HUDEP-2 (cell line): Measurements from ENCODE around the gene LNPEP.
A peak's percentile ranks its signal among the peaks of the same experiment; 100 is the strongest.

Experiments
- DNase-seq, 76 experiments: peaks; one replicate each; lab custom pipeline; 2025; ENCODE audit not compliant: unreplicated experiment in 76 of 76; lab: John Stamatoyannopoulos, UW

Gene LNPEP

DNA sequence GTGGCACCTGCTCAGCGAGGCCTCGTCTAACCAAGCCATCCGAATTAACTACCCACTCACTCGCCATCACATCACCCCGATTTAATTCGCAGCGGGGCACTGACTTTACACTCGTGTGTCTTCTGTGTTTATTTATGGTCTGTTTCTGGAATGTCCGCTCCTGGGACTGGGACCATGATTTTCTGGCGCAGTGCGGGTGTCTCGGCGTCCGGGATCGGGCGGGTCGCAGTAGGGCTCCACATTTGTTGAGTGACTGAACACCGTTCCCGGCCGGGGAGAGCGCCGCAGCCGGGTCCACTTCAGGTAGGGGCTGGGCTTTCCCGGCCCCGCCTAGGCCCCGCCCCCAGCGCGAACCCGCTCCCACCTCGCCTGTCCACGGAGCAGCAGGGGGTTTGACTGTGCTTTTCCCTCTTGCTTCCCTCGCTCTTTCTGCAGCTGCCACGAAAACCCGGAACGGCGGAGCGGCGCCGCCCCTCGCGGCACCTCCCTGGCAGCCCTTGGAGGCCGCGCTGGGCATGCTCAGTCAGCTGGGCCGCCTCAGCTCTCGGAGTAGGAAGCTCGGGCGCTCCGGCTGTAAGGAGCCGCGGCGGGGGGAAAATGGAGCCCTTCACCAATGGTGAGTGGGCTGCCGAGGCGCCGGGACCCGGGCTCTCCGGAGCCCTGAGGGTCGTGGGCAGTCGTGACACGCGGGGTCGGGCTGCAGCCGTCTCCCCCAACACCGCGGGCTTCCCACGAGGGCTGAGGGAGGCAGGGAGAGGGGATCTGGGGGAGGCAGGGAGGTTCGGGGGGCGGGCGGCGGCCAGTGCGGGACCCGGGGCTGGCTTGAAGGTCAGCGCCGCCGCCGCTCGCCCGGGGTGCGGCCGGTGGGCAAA, at the start of gene LNPEP:
Gene LNPEP (plus strand): TSS at position 522 of the 872 bp plus-strand sequence. CDS start 76 bp downstream, at position 598.
- peak in 75 of 76 experiments; percentile 51 to 95 (median 85) for DNase-seq

- no peak for DNase-seq
These were observed 42.5 kb upstream of the LNPEP start for GRCh38 chr5:96893342-96893741.

DNA sequence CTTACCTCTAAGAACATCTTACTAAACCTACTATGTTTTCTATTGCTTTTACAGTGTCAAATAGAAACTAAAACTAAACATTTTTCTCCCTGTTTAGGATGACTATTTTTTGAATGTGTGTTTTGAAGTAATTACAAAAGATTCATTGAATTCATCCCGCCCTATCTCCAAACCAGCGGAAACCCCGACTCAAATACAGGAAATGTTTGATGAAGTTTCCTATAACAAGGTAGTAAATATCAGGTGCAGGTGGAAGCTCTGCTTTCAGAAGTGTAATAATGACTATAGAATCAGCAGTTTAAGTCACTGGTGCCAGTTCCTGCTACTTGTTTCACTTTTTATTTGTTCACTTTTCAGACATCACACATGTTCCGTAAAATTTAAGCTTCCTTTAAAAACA, 39.6 kb upstream of the LNPEP start:
- no peak for DNase-seq

DNA sequence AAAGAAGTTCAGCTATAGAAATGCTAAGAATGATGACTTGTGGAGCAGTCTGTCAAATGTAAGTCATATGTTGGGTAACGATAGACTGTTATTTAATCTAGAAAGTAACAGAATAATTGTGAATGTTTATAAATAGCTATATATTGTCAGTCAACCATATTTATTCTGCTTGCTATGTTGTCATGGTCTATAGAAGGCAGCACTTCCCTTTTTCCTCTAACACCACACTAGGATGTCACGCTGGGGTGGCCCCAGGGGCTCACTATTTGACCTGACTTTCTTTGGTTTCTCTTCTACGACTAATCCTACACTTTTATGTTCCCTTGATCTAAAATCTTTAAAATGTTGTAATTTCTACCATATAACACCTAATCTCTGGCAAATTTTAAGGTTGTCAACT, 39.1 kb upstream of the LNPEP start:
- DNase-seq, result no peak

GRCh38 chr5:96901384-96901783, 34.5 kb upstream of the LNPEP start:
- DNase-seq, result no peak

DNA sequence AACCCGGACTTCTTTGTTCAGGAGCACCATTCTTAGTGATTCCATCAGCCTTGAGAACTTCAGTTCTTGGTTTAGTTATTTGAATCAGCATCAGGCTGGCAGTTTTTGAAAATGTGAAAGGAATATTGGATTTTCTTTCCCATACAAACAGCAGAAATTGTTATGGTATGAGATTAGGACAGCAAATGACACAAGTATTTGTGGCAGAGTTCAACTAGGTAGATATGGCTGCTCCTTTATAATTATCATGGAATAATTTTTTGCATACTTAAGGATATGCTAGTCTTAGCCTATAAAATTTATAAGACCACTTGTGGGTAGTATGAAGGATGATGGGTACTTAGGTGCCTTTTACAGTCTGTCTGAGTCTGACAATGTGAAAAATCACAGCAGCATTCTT, 34.0 kb upstream of the LNPEP start:
- no peak for DNase-seq

DNA sequence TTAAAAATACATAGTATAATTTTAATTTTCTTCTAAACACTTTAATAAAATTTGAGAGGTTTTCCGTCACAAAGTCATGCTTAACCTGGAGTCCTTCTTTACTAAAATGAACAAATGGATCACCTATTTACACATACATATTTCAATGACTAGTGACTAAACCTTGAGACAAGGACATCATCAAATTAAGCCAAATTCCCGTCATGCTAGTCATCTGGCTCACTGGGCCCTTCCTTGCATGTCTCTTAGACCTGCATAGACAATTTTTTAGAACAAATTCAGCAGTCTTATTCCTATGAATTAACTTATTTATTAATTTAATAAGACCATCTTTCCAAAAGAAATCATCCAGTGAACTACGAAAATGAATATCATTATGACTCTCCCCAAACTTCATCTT, 33.0 kb upstream of the LNPEP start:
- DNase-seq, result no peak

DNA sequence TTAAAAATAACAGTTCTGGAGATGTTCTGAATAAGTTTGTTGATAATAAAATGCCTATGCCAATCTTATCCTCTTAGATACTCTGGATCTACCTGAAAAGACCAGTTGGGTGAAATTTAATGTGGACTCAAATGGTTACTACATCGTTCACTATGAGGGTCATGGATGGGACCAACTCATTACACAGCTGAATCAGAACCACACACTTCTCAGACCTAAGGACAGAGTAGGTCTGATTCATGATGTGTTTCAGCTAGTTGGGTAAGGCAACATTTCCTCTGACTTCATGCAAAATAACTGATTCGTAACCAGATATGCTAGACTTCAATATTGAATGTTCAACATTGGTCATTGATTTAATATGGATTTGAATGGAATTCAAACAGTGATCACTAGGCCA, 32.6 kb upstream of the LNPEP start:
- DNase-seq, result no peak

DNA sequence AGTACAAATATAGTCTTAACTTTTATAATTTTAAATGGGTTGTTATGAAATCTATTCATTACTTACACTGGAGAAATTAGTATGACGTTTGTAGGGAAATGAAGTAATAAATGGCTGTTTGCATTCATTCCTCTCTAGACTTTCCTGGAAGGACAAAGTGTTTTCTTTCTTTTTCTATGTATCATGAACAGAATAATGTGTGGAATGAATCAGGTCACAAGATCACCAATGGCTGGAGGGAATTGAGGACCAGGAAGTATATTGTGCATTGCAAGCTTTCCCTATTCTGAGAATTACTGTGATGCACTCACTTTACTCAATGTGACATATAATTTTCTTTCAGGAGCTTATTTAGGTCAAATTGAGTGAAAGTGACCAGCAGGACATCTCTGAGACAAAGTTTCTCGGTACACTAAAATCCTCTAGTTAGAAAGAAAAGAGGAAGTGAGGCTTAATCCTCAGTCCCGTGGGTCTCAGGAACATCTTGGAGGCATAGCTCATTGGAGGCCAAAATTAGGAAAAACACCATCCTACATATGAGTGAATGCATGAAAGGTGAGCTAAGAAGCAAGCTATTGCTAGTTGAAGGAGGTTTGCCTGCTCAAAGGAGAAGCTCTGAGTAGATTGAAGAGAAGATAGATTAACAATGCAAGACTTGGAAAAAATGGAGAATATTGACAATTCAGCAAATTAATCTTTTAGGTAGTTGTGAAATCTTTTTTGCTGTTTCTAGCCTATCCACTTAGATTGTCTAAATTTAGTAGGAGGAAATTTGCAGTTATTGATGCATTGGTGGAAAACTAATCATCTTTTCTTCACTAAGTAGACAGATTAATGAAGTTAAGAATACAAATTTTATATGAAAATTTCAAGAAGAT, 31.6 kb upstream of the LNPEP start:
- no peak for DNase-seq

DNA sequence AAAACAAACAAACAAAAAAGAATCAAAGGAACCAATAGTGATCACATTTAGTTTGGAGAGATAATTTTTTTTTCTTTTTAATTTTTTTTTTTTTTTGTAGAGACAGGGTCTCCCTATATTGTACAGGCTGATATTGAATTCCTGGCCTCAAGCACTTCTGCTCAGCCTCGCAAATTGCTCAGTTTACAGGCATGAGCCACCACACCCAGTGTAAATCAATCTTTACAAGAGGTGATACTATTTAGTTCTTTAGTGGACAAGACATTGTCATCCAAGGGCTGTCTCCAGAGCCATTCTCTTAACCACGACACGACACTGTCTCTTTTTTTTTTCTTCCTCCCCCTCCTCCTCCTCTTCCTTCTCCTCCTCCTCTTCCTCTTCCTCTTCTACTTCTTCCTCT, 30.0 kb upstream of the LNPEP start:
- DNase-seq, result no peak

DNA sequence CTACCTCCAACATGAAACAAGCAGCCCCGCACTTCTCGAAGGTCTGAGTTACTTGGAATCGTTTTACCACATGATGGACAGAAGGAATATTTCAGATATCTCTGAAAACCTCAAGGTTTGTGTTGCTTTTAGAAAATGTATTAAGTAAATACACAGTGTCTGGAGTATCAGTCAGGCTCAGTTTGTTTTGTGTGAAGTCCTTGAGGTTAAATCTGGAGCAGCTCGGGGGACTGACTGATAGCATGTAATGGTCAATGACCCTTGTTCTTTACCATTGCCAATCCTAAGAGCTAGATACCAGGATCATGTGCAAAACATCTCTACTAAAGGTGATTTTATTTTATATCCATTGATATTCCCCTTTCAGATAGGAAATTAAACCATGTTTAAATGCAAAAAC, 26.9 kb upstream of the LNPEP start:
- DNase-seq, result no peak

GRCh38 chr5:96909435-96909834, 26.4 kb upstream of the LNPEP start:
- DNase-seq, result no peak

GRCh38 chr5:96911139-96911538, 24.7 kb upstream of the LNPEP start:
- DNase-seq, result no peak

DNA sequence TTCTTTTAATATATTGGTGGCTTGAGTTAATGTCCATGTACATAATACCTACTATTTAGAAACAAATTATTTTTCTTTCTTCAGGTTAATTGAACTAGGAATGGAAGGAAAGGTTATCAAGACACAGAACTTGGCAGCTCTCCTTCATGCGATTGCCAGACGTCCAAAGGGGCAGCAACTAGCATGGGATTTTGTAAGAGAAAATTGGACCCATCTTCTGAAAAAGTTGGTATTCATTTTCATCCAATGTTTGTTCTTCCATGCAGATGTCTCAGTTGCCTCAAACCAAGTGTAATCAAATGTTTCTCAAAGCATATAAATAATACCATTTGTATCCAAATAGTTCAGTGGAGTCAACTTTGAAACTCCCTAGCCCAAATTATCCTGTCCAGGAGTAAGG, 22.6 kb upstream of the LNPEP start:
- no peak for DNase-seq

GRCh38 chr5:96919754-96920197, 16.1 kb upstream of the LNPEP start:
- DNase-seq, result no peak

DNA sequence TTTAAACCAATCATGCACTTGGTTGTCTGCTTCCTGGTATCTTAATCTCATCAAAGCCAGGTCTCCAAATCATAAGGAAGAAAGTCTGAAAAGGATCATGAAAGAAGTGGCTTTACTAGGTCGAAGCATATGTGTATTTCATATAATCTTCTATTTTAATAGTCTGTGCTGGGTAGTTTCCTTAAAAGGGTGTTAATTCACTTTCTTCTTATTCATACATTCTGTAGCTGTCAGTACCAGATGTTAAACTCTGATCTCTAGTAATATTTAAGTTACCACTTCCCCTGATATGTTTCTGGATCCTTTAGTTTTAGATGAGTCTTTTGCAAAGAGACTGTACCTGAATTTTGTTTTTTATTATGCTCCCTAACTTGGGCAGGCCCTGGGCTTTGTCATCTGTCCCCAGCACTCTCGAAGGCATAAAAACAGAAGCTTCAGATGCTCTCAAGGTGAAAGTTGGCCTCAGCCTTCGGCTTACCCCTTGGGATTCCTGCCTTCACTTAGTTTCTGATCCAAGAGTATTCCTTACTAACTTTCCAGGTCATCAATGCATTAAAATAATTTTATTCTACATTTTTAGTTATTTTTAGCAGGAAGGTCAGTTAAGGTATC, 15.0 kb upstream of the LNPEP start:
- no peak for DNase-seq

- DNase-seq, result no peak
These were observed 13.2 kb upstream of the LNPEP start for GRCh38 chr5:96922499-96923244.

DNA sequence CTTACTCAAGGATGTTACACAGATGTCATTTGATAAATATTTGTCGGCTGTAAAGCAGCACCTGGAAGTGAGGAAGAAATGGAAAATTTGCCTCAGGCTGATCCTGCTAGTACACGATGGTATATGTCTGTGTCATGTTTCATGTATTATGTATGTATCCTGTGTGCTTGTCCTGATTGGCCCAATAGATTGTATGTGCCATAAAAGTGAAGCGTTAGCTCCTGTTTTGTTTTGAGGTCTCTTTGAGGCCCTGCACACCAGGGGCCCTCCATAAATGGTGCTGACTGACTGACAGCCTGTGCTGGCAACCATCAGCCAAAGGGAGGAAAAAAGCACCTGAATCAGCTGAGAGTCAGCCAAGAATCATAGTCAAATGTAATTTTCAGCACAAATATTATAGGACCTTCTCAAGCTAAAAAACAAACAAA, 11.8 kb upstream of the LNPEP start:
- no peak for DNase-seq

DNA sequence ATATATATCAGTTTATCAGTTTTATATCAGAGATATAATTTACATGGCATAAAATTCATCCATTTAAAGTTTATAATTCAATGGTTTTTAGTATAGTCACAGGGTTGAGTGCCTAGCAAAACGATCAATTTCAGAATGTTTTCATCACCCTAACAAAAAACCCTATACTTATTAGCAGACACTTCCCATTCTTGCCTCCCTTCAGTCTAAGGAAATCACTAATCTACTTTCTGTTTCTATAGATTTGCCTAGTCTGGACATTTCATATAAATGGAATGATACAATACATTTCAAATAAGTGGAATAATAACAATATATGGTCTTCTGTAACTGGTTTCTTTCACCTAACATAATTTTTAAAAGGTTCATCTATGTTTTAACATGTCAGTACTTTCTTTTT, 9.6 kb upstream of the LNPEP start:
- no peak for DNase-seq

- no peak for DNase-seq
These were observed 8.9 kb upstream of the LNPEP start for GRCh38 chr5:96927008-96927407.
